Activated gamma-delta T cell (primary cell): Measurements from ENCODE around the gene LDAF1.
"Not testable (repeated sequence)": the region's sequence is repeated elsewhere in the genome, so short reads cannot be mapped to it uniquely, and the experiment has no call there.

Experiments
- DNase-seq: peaks from one replicate; lab custom pipeline; 2025; lab: John Stamatoyannopoulos, UW

Gene LDAF1

DNA sequence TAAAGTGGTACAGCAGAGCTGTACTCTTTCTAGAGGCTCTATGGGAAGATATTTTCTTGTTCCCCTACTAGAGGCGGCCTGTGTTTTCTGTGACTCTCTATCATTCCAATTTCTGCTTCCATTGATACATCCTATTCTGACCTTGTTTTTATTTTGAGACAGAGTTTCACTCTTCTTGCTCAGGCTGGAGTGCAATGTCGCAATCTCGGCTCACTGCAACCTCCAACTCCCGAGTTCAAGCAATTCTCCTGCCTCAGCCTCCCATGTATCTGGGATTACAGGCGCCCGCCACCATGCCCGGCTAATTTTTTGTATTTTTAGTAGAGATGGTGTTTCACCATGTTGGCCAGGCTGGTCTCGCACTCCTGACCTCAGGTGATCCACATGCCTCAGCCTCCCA, 36.9 kb downstream of the LDAF1 start:
- not testable (repeated sequence) for DNase-seq

- DNase-seq: no peak
Measured at GRCh38 chr16:21197112-21197511, 38.6 kb downstream of the LDAF1 start.

DNA sequence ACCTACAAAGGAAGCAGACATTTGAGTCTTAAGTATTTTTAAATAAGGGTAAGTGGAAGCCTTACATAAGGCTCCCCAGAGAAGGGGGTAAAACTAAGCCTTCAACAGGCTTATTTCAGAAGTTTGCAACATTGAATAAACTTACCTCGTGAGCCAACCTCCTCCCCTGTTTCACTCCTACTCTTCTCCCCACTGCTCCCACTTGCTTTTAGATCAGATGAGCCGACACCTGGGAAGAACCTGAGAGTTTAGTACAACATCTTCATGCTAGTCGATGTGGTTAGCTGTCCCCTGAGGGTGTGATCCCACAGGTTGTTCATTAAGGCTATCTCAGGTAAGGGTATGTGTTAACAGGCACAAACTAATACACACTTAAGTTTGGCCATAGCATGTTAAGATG, 39.1 kb downstream of the LDAF1 start:
- DNase-seq: no peak

- DNase-seq: no peak
Measured at GRCh38 chr16:21199607-21200218, 41.2 kb downstream of the LDAF1 start.

GRCh38 chr16:21203155-21203797, 44.8 kb downstream of the LDAF1 start:
- DNase-seq: no peak

- no peak for DNase-seq
Measured at GRCh38 chr16:21205303-21205702, 46.8 kb downstream of the LDAF1 start.

- DNase-seq: no peak
Measured at GRCh38 chr16:21206550-21206949, 48.1 kb downstream of the LDAF1 start.

- DNase-seq: no peak
Measured at GRCh38 chr16:21208446-21209230, 50.2 kb downstream of the LDAF1 start.

DNA sequence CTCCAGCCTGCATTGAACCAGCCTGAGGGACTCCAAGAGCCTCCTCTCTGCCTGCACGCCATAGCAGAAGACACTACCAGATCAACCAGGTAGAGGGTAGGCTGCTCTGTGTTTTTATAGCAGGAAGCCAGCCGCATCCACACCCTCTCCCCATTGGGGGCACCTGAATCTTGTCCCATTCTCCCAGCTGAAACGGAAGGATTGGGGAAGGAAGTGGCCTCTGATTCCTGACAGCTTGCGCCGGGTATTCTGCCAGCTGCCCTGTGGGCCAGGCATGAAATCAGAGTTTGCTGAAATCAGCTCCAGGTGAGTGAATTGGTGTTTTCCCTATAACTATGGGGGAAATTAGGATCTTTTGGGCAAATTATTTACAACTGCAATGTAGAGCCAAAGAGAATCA, 53.0 kb downstream of the LDAF1 start, which contains the start of gene ZP2:
Gene ZP2 (minus strand): TSS at position 89 of the 400 bp plus-strand sequence. CDS start 27 bp downstream, at position 62.
- no peak for DNase-seq

- DNase-seq: no peak
Measured at GRCh38 chr16:21214086-21214485, 55.6 kb downstream of the LDAF1 start.

- no peak for DNase-seq
Measured at GRCh38 chr16:21217121-21217520, 58.6 kb downstream of the LDAF1 start.

DNA sequence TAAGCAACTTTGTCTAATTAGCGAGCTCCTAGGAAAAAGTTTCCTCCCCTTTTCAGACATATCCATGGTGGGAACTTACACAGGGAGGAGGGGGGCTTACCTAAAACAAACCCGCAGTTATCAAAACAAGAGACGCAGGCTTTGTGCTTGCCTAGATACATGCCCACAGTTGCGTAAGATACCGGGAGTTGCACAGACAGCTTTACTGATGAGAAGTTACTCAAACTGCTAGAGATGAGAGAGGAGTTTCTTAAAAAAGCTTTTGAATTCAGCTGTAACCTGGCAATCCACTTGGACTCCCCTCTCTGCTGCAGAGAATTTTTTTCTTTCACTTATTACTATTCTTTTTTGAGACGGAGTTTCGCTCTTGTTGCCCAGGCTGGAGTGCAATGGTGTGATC, 59.7 kb downstream of the LDAF1 start:
- no peak for DNase-seq

- no peak for DNase-seq
Measured at GRCh38 chr16:21219551-21219950, 61.1 kb downstream of the LDAF1 start.

GRCh38 chr16:21222495-21223337, 64.2 kb downstream of the LDAF1 start:
- no peak for DNase-seq

DNA sequence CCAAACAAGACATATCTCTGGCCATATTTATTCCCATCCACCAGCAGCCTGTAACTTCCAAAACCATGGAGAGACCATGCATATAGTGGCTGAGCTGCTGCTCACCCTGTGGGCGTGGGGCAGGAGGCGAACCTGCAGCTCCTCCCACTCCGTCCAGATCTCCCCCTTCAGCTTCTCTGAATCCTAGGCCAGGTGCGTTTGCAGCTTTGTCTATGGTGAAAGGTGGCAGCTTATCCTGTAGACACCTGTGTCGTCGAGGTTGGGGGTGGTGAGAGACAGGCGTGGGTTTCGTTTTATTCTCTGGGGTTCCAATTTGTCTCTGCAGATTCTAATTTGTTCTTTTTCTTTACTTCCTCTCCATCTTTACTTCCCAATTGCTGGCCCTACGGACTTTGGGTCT, 65.3 kb downstream of the LDAF1 start:
- DNase-seq: no peak

DNA sequence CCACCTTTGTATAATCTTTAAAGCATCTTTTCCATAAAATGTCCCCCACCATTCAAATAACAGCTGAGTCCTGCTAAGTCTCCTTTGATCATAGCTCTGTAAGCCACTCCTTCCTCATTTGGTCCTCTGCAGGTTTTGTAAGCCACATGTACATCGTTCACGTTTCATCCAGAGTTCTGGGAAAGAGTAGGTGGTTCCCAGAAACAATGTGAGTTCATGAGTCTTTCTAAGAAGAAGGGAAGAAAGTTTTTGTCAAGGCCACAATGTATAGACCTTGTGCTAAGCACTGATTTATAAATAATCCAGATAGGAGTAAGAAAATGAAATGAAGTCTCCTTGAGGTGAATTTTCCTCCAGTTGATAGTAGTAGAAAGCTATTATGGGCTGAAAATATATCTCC, 66.3 kb downstream of the LDAF1 start:
- no peak for DNase-seq

DNA sequence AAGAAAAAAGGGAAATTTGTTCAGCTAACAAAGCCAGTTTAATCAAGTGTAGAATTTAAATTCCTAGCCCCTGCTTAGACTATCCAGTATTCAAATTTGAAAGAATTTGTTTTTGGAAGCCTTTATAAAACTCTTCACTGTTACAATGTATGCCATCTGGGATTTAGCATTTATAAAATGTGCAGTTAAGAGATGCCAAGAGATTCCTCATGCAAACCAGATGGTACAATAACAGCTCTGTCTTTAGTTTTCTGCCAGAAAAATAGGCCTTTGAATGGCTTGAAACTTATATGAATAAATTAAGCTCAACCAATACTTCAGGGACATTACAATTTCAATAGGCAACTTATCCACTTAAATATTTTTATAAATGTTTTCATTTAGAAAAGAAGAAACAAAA, 68.3 kb downstream of the LDAF1 start:
- DNase-seq: no peak

DNA sequence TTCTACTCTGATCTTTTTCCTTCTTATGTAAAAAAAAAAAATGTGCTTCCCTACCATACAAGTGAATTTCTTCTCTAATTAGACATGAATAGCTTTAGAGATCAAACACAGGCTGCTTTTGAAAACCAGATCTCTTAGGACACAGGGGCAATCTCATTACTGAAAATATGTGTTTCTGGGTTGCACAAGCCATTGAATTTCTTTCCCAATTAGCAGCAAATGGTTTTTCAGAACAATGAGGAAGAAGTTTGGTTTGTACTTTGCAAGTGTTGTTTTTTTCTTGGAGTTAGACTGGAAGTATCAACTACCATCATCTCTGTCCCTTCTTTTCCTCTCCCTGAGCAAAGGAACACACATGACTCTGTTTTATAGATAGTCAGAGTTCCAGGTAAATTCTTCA, 69.4 kb downstream of the LDAF1 start:
- no peak for DNase-seq

DNA sequence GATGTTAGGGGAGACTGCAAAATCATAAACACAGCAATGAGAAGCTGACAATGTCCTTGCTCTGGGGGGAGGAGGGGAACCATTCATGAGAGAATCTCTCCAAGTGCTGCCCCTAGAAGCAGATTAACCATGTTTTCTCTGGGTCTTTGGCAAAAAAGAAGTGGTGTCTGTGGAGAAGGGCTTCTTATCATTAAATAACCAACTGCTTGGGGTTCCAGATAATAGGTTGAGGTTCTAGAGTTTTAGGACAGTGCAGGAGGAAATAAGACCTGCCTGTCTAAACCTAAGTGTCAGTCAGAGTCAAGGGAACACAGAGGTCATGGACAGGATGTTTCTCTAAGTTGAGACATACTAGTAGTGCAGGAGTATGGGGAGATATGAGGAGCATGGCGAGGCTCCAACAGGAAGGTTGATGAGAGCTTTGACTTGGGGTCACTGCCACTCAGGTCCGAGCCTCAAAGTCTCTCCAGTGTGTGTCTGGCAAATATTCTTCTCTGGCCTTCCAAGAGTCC, 69.9 kb downstream of the LDAF1 start:
- no peak for DNase-seq
